ENCODE data around the gene EVC2.

The EVC2 gene

GRCh38 chr4:5710961-5711478, 2.7 kb upstream of the EVC2 start, which contains the start of gene EVC:
TSS of gene EVC (plus strand) at chr4:5711201. CDS start at chr4:5711381, 180 bp downstream.
- H3K27me3 ChIP-seq: peaks cover 71% of the 10 kb centered on the region
- no peak within 1 kb of the TSS for H3K4me3 ChIP-seq (ENCODE audit: low read depth in 1 of 2, low read length in 1 of 2)
- H3K9me3 ChIP-seq: no peaks in the 10 kb centered on the region
- H3K36me3 ChIP-seq: no peaks in the 10 kb centered on the region
- H3K27ac ChIP-seq: no peak within 1 kb of the TSS
- no peak for TF ChIP-seq CTCF (IDR thresholded peaks at IDR 0.05)
- H3K4me1 ChIP-seq (ENCODE audit: control insufficient read depth in 1 of 2, insufficient read depth in 1 of 2, low read depth in 1 of 2, low read length in 1 of 2): no peaks in the 10 kb centered on the region

- H3K27me3 ChIP-seq: peaks cover 71% of the 10 kb centered on the region
- H3K27ac ChIP-seq: no peak overlapping the region
- H3K4me1 ChIP-seq (ENCODE audit: control insufficient read depth in 1 of 2, insufficient read depth in 1 of 2, low read depth in 1 of 2, low read length in 1 of 2): no peaks in the 10 kb centered on the region
- no peaks in the 10 kb centered on the region for H3K9me3 ChIP-seq
- no peak for TF ChIP-seq CTCF (IDR thresholded peaks at IDR 0.05)
- no peak overlapping the region for H3K4me3 ChIP-seq (ENCODE audit: low read depth in 1 of 2, low read length in 1 of 2)
- H3K36me3 ChIP-seq: no peaks in the 10 kb centered on the region
These were observed 2.0 kb upstream of the EVC2 start for GRCh38 chr4:5710065-5710960.

- H3K27me3 ChIP-seq: peaks cover 71% of the 10 kb centered on the region
- H3K4me1 ChIP-seq (ENCODE audit: control insufficient read depth in 1 of 2, insufficient read depth in 1 of 2, low read depth in 1 of 2, low read length in 1 of 2): no peaks in the 10 kb centered on the region
- no peak for TF ChIP-seq CTCF (IDR thresholded peaks at IDR 0.05)
- H3K36me3 ChIP-seq: no peaks in the 10 kb centered on the region
- no peak overlapping the region for H3K4me3 ChIP-seq (ENCODE audit: low read depth in 1 of 2, low read length in 1 of 2)
- H3K27ac ChIP-seq: no peak overlapping the region
- no peaks in the 10 kb centered on the region for H3K9me3 ChIP-seq
These were observed 832 bp upstream of the EVC2 start for GRCh38 chr4:5709207-5709575.

- no peaks in the 10 kb centered on the region for H3K36me3 ChIP-seq
- no peak for TF ChIP-seq CTCF (IDR thresholded peaks at IDR 0.05)
- no peaks in the 10 kb centered on the region for H3K4me1 ChIP-seq (ENCODE audit: control insufficient read depth in 1 of 2, insufficient read depth in 1 of 2, low read depth in 1 of 2, low read length in 1 of 2)
- H3K9me3 ChIP-seq: no peaks in the 10 kb centered on the region
- H3K27me3 ChIP-seq: peaks cover 67% of the 10 kb centered on the region
- no peak overlapping the region for H3K4me3 ChIP-seq (ENCODE audit: low read depth in 1 of 2, low read length in 1 of 2)
- H3K27ac ChIP-seq: no peak overlapping the region
These were observed 446 bp downstream of the EVC2 start for GRCh38 chr4:5707778-5708448.

- H3K27me3 ChIP-seq: peaks cover 61% of the 10 kb centered on the region
- no peaks in the 10 kb centered on the region for H3K4me1 ChIP-seq (ENCODE audit: control insufficient read depth in 1 of 2, insufficient read depth in 1 of 2, low read depth in 1 of 2, low read length in 1 of 2)
- TF ChIP-seq CTCF (IDR thresholded peaks at IDR 0.05): no peak
- H3K9me3 ChIP-seq: no peaks in the 10 kb centered on the region
- no peaks in the 10 kb centered on the region for H3K36me3 ChIP-seq
- no peak overlapping the region for H3K27ac ChIP-seq
- H3K4me3 ChIP-seq (ENCODE audit: low read depth in 1 of 2, low read length in 1 of 2): no peak overlapping the region
These were observed 993 bp downstream of the EVC2 start for GRCh38 chr4:5707366-5707765.
